H1 (cell line): ENCODE measurements around the gene NMUR1. TPM values are rescaled to one million over a fixed set of nuclear protein-coding genes. Genes with fewer than 3 reads are reported as not detected.
A peak's percentile ranks its signal among the peaks of the same experiment; 100 is the strongest.

ENCODE experiments used
- CTCF ChIA-PET: fragments of 300-600 bp; sonication (Branson Sonifier 250); formaldehyde crosslinking; loops from one replicate; lab custom pipeline; 2021; ENCODE audit not compliant: partially characterized antibody; lab: Charles Lee
- POLR2A ChIA-PET: fragments of 300-600 bp; sonication (Branson Sonifier 250); formaldehyde crosslinking; loops from one replicate; lab custom pipeline; 2021; ENCODE audit warnings: inconsistent platforms; ENCODE audit not compliant: partially characterized antibody; lab: Charles Lee
- DNase-seq, 2 experiments: peaks; one replicate each; pipeline versions ENCODE4 v3.0.0 to v3.0.0-alpha.2; 2010 to 2022; ENCODE audit warnings: low spot score in 2 of 2, low read depth in 1 of 2, mixed read lengths in 1 of 2
- FAIRE-seq: peaks from 2 replicates; lab custom pipeline; 2011; peaks lifted over from hg19 to GRCh38; lab: Jason Lieb, UNC
- H2AFZ ChIP-seq: 2 replicates; pipeline ENCODE4 v1.8.1; 2012; ENCODE audit warnings: low read length, inconsistent platforms
- H2AK5ac ChIP-seq: 2 replicates; pipeline ENCODE4 v1.6.1; 2013; ENCODE audit warnings: low read depth, low read length
- H2BK120ac ChIP-seq: replicated peaks from 2 replicates; pipeline ENCODE3; 2013; ENCODE audit warnings: low read depth, low read length, inconsistent platforms
- H2BK12ac ChIP-seq: 2 replicates; pipeline ENCODE4 v1.6.1; 2013; ENCODE audit warnings: low read depth, low read length
- H2BK15ac ChIP-seq: 2 replicates; pipeline ENCODE4 v1.6.1; 2013; ENCODE audit warnings: low read length
- H2BK20ac ChIP-seq: 2 replicates; pipeline ENCODE4 v1.6.1; 2013; ENCODE audit warnings: low read length
- H2BK5ac ChIP-seq: 2 replicates; pipeline ENCODE4 v1.6.1; 2013; ENCODE audit warnings: low read depth, low read length
- H3K14ac ChIP-seq: 2 replicates; pipeline ENCODE4 v1.6.1; 2013; ENCODE audit warnings: inconsistent platforms; ENCODE audit not compliant: insufficient read length
- H3K18ac ChIP-seq: 2 replicates; pipeline ENCODE4 v1.6.1; 2013; ENCODE audit warnings: low read length; ENCODE audit errors: extremely low read depth
- H3K23ac ChIP-seq: 2 replicates; pipeline ENCODE4 v1.6.1; 2013; ENCODE audit warnings: inconsistent platforms; ENCODE audit not compliant: insufficient read length
- H3K23me2 ChIP-seq: 2 replicates; pipeline ENCODE4 v1.6.1; 2013; ENCODE audit warnings: low read depth, low read length
- H3K27ac ChIP-seq: 2 replicates; pipeline ENCODE4 v1.6.1; 2011; ENCODE audit warnings: low read depth, low read length, inconsistent platforms
- H3K27me3 ChIP-seq, 4 experiments: replicated peaks in 1 of 4; 1 replicate in 1 of 4; 2 replicates in 3 of 4; pipeline versions ENCODE4 v1.6.1 to v1.8.1; 2011 to 2013; ENCODE audit warnings: low read length in 3 of 4, mild to moderate bottlenecking in 3 of 4, inconsistent platforms in 2 of 4, mixed read lengths in 2 of 4, moderate library complexity in 1 of 4; ENCODE audit not compliant: control insufficient read depth in 3 of 4, insufficient read depth in 3 of 4; ENCODE audit errors: extremely low read depth in 1 of 4
- H3K36me3 ChIP-seq, 4 experiments: 2 replicates each; pipeline versions ENCODE4 v1.6.1 to v1.8.1; 2011 to 2013; ENCODE audit warnings: mild to moderate bottlenecking in 4 of 4, low read length in 3 of 4, moderate library complexity in 2 of 4, control low read depth in 1 of 4, inconsistent platforms in 1 of 4; ENCODE audit not compliant: insufficient read depth in 4 of 4, control insufficient read depth in 2 of 4
- H3K4ac ChIP-seq: replicated peaks from 2 replicates; pipeline ENCODE3; 2013; ENCODE audit warnings: low read length, low read depth, mixed read lengths, inconsistent platforms; ENCODE audit not compliant: insufficient read length
- H3K4me1 ChIP-seq, 4 experiments: replicated peaks in 1 of 4; 1 replicate in 1 of 4; 2 replicates in 3 of 4; pipeline versions ENCODE4 v1.6.1 to v1.8.1; 2011 to 2013; ENCODE audit warnings: low read length in 3 of 4, inconsistent platforms in 2 of 4, mixed read lengths in 1 of 4; ENCODE audit not compliant: insufficient read depth in 4 of 4, control insufficient read depth in 3 of 4
- H3K4me2 ChIP-seq, 2 experiments: 2 replicates each; pipeline versions ENCODE4 v1.6.1 to v1.8.1; 2011 to 2013; ENCODE audit warnings: low read depth in 2 of 2, low read length in 2 of 2, control low read depth in 1 of 2, inconsistent platforms in 1 of 2, mild to moderate bottlenecking in 1 of 2; ENCODE audit not compliant: insufficient read depth in 1 of 2
- H3K4me3 ChIP-seq, 4 experiments: fragments of 200-600, 300-600 bp in 1 of 4; sonication (generic), shearing (Covaris generic), sonication (Bioruptor Twin) in 1 of 4; 2 replicates each; pipeline versions ENCODE4 v1.5.1 to v1.8.1; 2011 to 2016; ENCODE audit warnings: low read length in 4 of 4, low read depth in 3 of 4, control low read depth in 2 of 4, inconsistent platforms in 2 of 4, mild to moderate bottlenecking in 2 of 4, mixed read lengths in 1 of 4, moderate library complexity in 1 of 4; ENCODE audit not compliant: insufficient read depth in 2 of 4; ENCODE audit errors: extremely low read depth in 1 of 4
- H3K56ac ChIP-seq: replicated peaks from 2 replicates; pipeline ENCODE3; 2013; ENCODE audit warnings: low read depth, mild to moderate bottlenecking, mixed read lengths, low read length, inconsistent platforms; ENCODE audit not compliant: insufficient read length
- H3K79me1 ChIP-seq: 2 replicates; pipeline ENCODE4 v1.6.1; 2013; ENCODE audit warnings: low read depth, low read length, control low read depth
- H3K79me2 ChIP-seq, 2 experiments: 2 replicates each; pipeline versions ENCODE4 v1.6.1 to v1.8.1; 2012 to 2013; ENCODE audit warnings: low read length in 2 of 2, mild to moderate bottlenecking in 2 of 2, inconsistent platforms in 1 of 2; ENCODE audit not compliant: insufficient read depth in 2 of 2, control insufficient read depth in 1 of 2
- H3K9ac ChIP-seq, 4 experiments: replicated peaks in 1 of 4; 1 replicate in 1 of 4; 2 replicates in 3 of 4; pipeline versions ENCODE4 v1.6.1 to v1.8.1; 2011 to 2013; ENCODE audit warnings: low read depth in 3 of 4, low read length in 3 of 4, control low read depth in 2 of 4, mild to moderate bottlenecking in 2 of 4, moderate library complexity in 2 of 4, inconsistent platforms in 1 of 4; ENCODE audit errors: extremely low read depth in 1 of 4
- H3K9me3 ChIP-seq, 2 experiments: 2 replicates each; pipeline versions ENCODE4 v1.6.1 to v1.8.1; 2012 to 2013; ENCODE audit warnings: mild to moderate bottlenecking in 2 of 2, moderate library complexity in 2 of 2, control low read depth in 1 of 2, inconsistent platforms in 1 of 2, low read depth in 1 of 2, low read length in 1 of 2, mixed read lengths in 1 of 2; ENCODE audit not compliant: insufficient read depth in 2 of 2
- H4K20me1 ChIP-seq, 2 experiments: replicated peaks in 1 of 2; 2 replicates each; pipeline versions ENCODE3 to v1.8.1; 2011 to 2013; ENCODE audit warnings: inconsistent platforms in 2 of 2, low read length in 2 of 2, mild to moderate bottlenecking in 1 of 2; ENCODE audit not compliant: insufficient read depth in 2 of 2, control insufficient read depth in 1 of 2
- H4K5ac ChIP-seq: 2 replicates; pipeline ENCODE4 v1.6.1; 2013; ENCODE audit warnings: low read length, low read depth, mixed read lengths, inconsistent platforms; ENCODE audit not compliant: insufficient read length
- H4K8ac ChIP-seq: 2 replicates; pipeline ENCODE4 v1.8.0; 2013; ENCODE audit warnings: mild to moderate bottlenecking, moderate library complexity, low read length, inconsistent platforms; ENCODE audit not compliant: insufficient read depth; ENCODE audit errors: extremely low read depth
- H4K91ac ChIP-seq: replicated peaks from 2 replicates; pipeline ENCODE3; 2013; ENCODE audit warnings: low read length, mixed read lengths, inconsistent platforms; ENCODE audit not compliant: insufficient read length
- ASH2L ChIP-seq: fragments of 200-600, 300-600 bp; sonication (generic); IDR thresholded peaks from one replicate; pipeline ENCODE4 v1.7.1; 2017; ENCODE audit warnings: low read length
- BRCA1 ChIP-seq: IDR thresholded peaks from 2 replicates; pipeline ENCODE4 v1.6.1; 2012; ENCODE audit warnings: low read depth, low read length, improper control_type of control experiment
- CREB1 ChIP-seq: IDR thresholded peaks from 2 replicates; pipeline ENCODE4 v1.6.1; 2012; ENCODE audit warnings: inconsistent platforms
- NANOG ChIP-seq: IDR thresholded peaks from 2 replicates; pipeline ENCODE4 v1.6.1; 2011; ENCODE audit warnings: low read length, low read depth, mild to moderate bottlenecking, inconsistent platforms; ENCODE audit not compliant: insufficient read depth, poor library complexity, severe bottlenecking
- TAF7 ChIP-seq: optimal IDR thresholded peaks from 2 replicates; pipeline ENCODE3; 2011; ENCODE audit warnings: low read depth, mild to moderate bottlenecking, inconsistent platforms, low read length, moderate library complexity, borderline replicate concordance
- TEAD4 ChIP-seq: IDR thresholded peaks from 2 replicates; pipeline ENCODE4 v1.6.1; 2012; ENCODE audit warnings: low read depth, low read length, inconsistent platforms, mixed read lengths
- YY1 ChIP-seq: IDR thresholded peaks from 2 replicates; pipeline ENCODE4 v1.6.1; 2011; ENCODE audit warnings: low read depth, mild to moderate bottlenecking, low read length
- WGBS, 2 experiments: shearing (Covaris generic) in 1 of 2; methylation state at CpG; one replicate each; pipeline versions ENCODE4 v1.1.6 to v1.1.7; 2013 to 2015; ENCODE audit warnings: low lambda C conversion rate in 2 of 2, mixed read lengths in 2 of 2, inconsistent platforms in 1 of 2, low coverage in 1 of 2, missing lambda C conversion rate in 1 of 2; ENCODE audit not compliant: insufficient replicate concordance in 2 of 2, insufficient coverage in 1 of 2, insufficient read length in 1 of 2; ENCODE audit errors: extremely low coverage in 1 of 2, missing lambda C conversion rate in 1 of 2; 5-methylcytosine and 5-hydroxymethylcytosine counted together
- polyA plus RNA-seq, 7 experiments: library from polyadenylated mRNA; depleted of rRNA in 3 of 7; stranded (reverse) in 5 of 7; unstranded in 2 of 7; fragments of >200 nt in 5 of 7; fragments of 200-250 nt in 2 of 7; gene quantifications; 1 replicate in 5 of 7; 2 replicates in 1 of 7; 4 replicates in 1 of 7; pipeline versions ENCODE4 v1.2.1 to v1.2.3, GENCODE V29; 2011 to 2013; ENCODE audit warnings: missing spikeins in 2 of 7, mixed read lengths in 2 of 7
- total RNA-seq: library from RNA; stranded (reverse); fragmentation: NEBNext Ultra II Directional; extraction: Animal tissue kit (Norgen Biotek cat#: 25700); gene quantifications from 2 replicates; pipeline ENCODE4 v1.2.1, GENCODE V29; 2021
- TF ChIP-seq, protein P1 (sequence below), 3 experiments: IDR thresholded peaks; 1 replicate in 2 of 3; 2 replicates in 1 of 3; pipeline versions ENCODE4 v1.5.1 to v1.6.1; 2011; ENCODE audit warnings: low read length in 3 of 3, mild to moderate bottlenecking in 3 of 3, inconsistent platforms in 2 of 3, low read depth in 1 of 3, moderate library complexity in 1 of 3; ENCODE audit not compliant: insufficient read depth in 1 of 3; ENCODE audit errors: control extremely low read depth in 1 of 3
- TF ChIP-seq, protein P2 (sequence below): IDR thresholded peaks from 2 replicates; pipeline ENCODE4 v1.6.1; 2012; ENCODE audit warnings: inconsistent platforms

The NMUR1 gene
- total and polyA plus RNA-seq, 2 of the 8 experiments (the other 6 are each of a cell fraction or from before 2014, with no cell fraction given), result 0.56 to 1.5 TPM

DNA sequence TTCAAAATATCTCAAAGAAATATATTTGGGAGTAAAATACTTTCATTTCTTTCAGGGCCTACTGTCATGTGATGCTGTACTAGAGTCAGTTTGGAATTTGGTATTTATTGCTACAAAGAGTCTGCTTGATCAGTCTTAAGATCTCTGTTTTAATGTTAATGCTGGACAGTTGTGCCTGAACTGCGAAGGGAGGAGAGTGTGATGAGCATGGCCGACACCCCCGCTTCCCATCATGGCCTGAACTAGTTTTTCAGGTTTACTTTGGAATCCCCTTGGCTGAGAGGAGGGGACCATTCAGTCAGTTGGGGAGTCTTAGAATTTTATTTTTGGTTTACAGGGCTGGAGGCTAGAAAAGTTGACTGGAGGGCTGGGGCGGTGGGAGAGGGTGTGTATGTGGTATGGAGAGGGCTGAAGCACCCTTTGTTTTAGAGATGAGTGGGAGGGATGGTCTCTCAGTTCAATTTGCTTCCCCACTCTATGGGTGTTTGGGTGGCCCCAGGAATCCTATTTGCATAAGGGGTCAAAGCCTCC is 41.5 kb upstream of the NMUR1 start:
- ChIA-PET POLR2A (interaction anchor here (0.8 to 1.9 kb wide), 10 partner anchors 9 to 137 kb away, joined by 3 to 5 read pairs (median 3); partner anchors contain the start of gene PTMA), CTCF (interaction anchor here (1.1 to 16.1 kb wide), 5 partner anchors 8 to 143 kb away, joined by 4 to 368 read pairs (median 5); partner anchors contain the start of gene TEX44)
- Histone ChIP-seq H3K56ac (no peak overlapping the region), H2AFZ (no peak overlapping the region), H2BK20ac (peak overlapping the region; percentile 35; the same call in 1 of the 2 replicates), H4K5ac (peak overlapping the region; percentile 48), H3K36me3 (no peaks in the 10 kb centered on the region), H3K9ac (peak overlapping the region in 2 of 4 experiments; percentile 41 to 54; a peak in 4 of 7 replicates), H2BK120ac (peak overlapping the region; percentile 56), H3K23ac (no peak overlapping the region), H2BK12ac (peak overlapping the region; percentile 32; the same call in 1 of the 2 replicates), H3K14ac (no peak overlapping the region), H2BK15ac (no peak overlapping the region), H3K9me3 (peaks cover 0 to 8% of the 10 kb centered on the region in 2 experiments; a peak in 1 of 4 replicates), H3K23me2 (no peaks in the 10 kb centered on the region; the same call in 1 of the 2 replicates), H4K20me1 (no peaks in the 10 kb centered on the region), H3K4ac (no peak overlapping the region), H3K4me3 (peak overlapping the region in 1 of 4 experiments; percentile 15; a peak in 2 of 8 replicates), H3K79me2 (no peaks in the 10 kb centered on the region), H3K4me2 (peak overlapping the region; percentile 18 to 24; a peak in 2 of 4 replicates), H2AK5ac (peak overlapping the region; percentile 40; the same call in 1 of the 2 replicates), H3K27ac (peak overlapping the region; percentile 80), H3K79me1 (no peaks in the 10 kb centered on the region), H2BK5ac (peak overlapping the region; percentile 3; the same call in 1 of the 2 replicates), H4K91ac (no peak overlapping the region), H3K18ac (peak overlapping the region; percentile 10; the same call in 1 of the 2 replicates), H4K8ac (no peak overlapping the region), H3K4me1 (peaks cover 3 to 45% (median 26%) of the 10 kb centered on the region in 4 experiments), H3K27me3 (no peaks in the 10 kb centered on the region)
- peak; percentile 57 for FAIRE-seq
- 22% methylated on average over 4 of the region's 4 CpGs; no CpG with 5 or more reads in 1 of the 2 experiments for WGBS, 2 experiments
- DNase-seq, result no peak
- no peak for TF ChIP-seq NANOG
- TF ChIP-seq, protein P1, sequence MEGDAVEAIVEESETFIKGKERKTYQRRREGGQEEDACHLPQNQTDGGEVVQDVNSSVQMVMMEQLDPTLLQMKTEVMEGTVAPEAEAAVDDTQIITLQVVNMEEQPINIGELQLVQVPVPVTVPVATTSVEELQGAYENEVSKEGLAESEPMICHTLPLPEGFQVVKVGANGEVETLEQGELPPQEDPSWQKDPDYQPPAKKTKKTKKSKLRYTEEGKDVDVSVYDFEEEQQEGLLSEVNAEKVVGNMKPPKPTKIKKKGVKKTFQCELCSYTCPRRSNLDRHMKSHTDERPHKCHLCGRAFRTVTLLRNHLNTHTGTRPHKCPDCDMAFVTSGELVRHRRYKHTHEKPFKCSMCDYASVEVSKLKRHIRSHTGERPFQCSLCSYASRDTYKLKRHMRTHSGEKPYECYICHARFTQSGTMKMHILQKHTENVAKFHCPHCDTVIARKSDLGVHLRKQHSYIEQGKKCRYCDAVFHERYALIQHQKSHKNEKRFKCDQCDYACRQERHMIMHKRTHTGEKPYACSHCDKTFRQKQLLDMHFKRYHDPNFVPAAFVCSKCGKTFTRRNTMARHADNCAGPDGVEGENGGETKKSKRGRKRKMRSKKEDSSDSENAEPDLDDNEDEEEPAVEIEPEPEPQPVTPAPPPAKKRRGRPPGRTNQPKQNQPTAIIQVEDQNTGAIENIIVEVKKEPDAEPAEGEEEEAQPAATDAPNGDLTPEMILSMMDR (IDR thresholded peaks at IDR 0.05; ENCODE audit: control extremely low read depth in 1 of 3, insufficient read depth in 1 of 3, low read depth in 1 of 3, low read length in 3 of 3), result no peak
- TF ChIP-seq, protein P2, sequence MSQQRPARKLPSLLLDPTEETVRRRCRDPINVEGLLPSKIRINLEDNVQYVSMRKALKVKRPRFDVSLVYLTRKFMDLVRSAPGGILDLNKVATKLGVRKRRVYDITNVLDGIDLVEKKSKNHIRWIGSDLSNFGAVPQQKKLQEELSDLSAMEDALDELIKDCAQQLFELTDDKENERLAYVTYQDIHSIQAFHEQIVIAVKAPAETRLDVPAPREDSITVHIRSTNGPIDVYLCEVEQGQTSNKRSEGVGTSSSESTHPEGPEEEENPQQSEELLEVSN, result 0 out of 2 replicates have a peak, but pooled peaks have one; percentile 24
- peak; percentile 64; the same call in 1 of the 2 replicates for TF ChIP-seq YY1
- TF ChIP-seq CREB1, result no peak
- TF ChIP-seq TAF7, result peak; percentile 41
- TF ChIP-seq ASH2L, result peak; percentile 88
- TF ChIP-seq TEAD4, result no peak
- no peak for TF ChIP-seq BRCA1
